ENCODE measurements around the gene IER5.

IER5 gene

GRCh38 chr1:181049378-181049777, 39.1 kb upstream of the IER5 start:
- no peak overlapping the region for H3K4me3 ChIP-seq (replicated peaks; ENCODE audit: low read depth, low read length)
- H3K27me3 ChIP-seq (replicated peaks; ENCODE audit: control insufficient read depth, insufficient read depth, low read length): no peaks in the 10 kb centered on the region
- H3K36me3 ChIP-seq (ENCODE audit: control insufficient read depth, insufficient read depth, low read length): peaks cover 19% of the 10 kb centered on the region
- no peak for DNase-seq (ENCODE audit: extremely low read depth, insufficient read length)
- TF ChIP-seq, protein P1, sequence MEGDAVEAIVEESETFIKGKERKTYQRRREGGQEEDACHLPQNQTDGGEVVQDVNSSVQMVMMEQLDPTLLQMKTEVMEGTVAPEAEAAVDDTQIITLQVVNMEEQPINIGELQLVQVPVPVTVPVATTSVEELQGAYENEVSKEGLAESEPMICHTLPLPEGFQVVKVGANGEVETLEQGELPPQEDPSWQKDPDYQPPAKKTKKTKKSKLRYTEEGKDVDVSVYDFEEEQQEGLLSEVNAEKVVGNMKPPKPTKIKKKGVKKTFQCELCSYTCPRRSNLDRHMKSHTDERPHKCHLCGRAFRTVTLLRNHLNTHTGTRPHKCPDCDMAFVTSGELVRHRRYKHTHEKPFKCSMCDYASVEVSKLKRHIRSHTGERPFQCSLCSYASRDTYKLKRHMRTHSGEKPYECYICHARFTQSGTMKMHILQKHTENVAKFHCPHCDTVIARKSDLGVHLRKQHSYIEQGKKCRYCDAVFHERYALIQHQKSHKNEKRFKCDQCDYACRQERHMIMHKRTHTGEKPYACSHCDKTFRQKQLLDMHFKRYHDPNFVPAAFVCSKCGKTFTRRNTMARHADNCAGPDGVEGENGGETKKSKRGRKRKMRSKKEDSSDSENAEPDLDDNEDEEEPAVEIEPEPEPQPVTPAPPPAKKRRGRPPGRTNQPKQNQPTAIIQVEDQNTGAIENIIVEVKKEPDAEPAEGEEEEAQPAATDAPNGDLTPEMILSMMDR (IDR thresholded peaks at IDR 0.05; ENCODE audit: insufficient read depth, low read length, poor library complexity, severe bottlenecking): no peak

DNA sequence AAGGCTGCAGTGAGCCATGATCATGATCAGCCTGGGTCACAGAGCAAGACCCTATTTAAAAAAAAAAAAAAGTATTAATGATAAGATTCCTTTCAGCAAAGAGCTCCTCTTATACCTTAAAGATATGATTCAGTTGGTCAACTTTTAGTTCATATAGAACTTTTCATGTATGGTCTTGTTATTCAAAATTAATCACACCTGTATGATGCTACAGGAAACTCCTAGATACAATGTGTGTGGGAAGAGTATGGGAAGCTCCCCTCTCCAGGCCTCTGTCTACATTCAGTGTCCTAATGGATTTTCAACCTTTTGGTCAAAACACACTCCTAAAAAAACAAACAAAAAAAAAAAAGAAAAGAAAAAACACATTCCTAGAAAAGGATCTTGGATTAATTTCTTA, 37.6 kb upstream of the IER5 start:
- Histone ChIP-seq H3K36me3 (ENCODE audit: control insufficient read depth, insufficient read depth, low read length) (peaks cover 19% of the 10 kb centered on the region), H3K4me3 (replicated peaks; ENCODE audit: low read depth, low read length) (no peak overlapping the region), H3K27me3 (replicated peaks; ENCODE audit: control insufficient read depth, insufficient read depth, low read length) (no peaks in the 10 kb centered on the region)
- no peak for DNase-seq (ENCODE audit: extremely low read depth, insufficient read length)
- TF ChIP-seq, protein P1 (IDR thresholded peaks at IDR 0.05; ENCODE audit: insufficient read depth, low read length, poor library complexity, severe bottlenecking): no peak

GRCh38 chr1:181056560-181056959, 31.9 kb upstream of the IER5 start:
- no peak for DNase-seq (ENCODE audit: extremely low read depth, insufficient read length)
- Histone ChIP-seq H3K36me3 (ENCODE audit: control insufficient read depth, insufficient read depth, low read length) (peaks cover 10% of the 10 kb centered on the region), H3K27me3 (replicated peaks; ENCODE audit: control insufficient read depth, insufficient read depth, low read length) (no peaks in the 10 kb centered on the region), H3K4me3 (replicated peaks; ENCODE audit: low read depth, low read length) (no peak overlapping the region)
- TF ChIP-seq, protein P1 (IDR thresholded peaks at IDR 0.05; ENCODE audit: insufficient read depth, low read length, poor library complexity, severe bottlenecking): no peak

DNA sequence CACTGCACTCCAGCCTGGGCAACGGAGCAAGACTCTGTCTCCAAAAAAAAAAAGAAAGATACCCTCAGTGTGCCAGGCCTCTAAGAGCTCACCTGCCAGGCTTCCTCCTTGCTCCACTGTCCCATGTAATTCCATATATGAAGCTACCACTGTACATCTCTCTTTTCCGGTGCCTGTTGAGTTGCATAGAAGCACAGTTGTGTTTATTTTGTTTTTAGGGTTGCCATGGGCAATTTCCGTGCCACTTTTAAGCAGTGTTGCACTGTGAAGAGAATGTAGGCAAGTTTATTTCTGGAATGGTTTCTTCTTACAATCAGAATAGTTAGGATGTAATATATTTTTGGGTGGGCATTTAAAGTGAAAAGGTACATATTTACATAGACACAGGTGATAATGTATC, 31.4 kb upstream of the IER5 start:
- no peaks in the 10 kb centered on the region for H3K27me3 ChIP-seq (replicated peaks; ENCODE audit: control insufficient read depth, insufficient read depth, low read length)
- H3K36me3 ChIP-seq (ENCODE audit: control insufficient read depth, insufficient read depth, low read length): peaks cover 8% of the 10 kb centered on the region
- TF ChIP-seq, protein P1 (IDR thresholded peaks at IDR 0.05; ENCODE audit: insufficient read depth, low read length, poor library complexity, severe bottlenecking): no peak
- no peak for DNase-seq (ENCODE audit: extremely low read depth, insufficient read length)
- H3K4me3 ChIP-seq (replicated peaks; ENCODE audit: low read depth, low read length): no peak overlapping the region

- no peaks in the 10 kb centered on the region for H3K27me3 ChIP-seq (replicated peaks; ENCODE audit: control insufficient read depth, insufficient read depth, low read length)
- no peak for DNase-seq (ENCODE audit: extremely low read depth, insufficient read length)
These were observed 29.1 kb upstream of the IER5 start for GRCh38 chr1:181059435-181059834.

More at GRCh38 chr1:181059435-181059834, 29.1 kb upstream of the IER5 start:
- TF ChIP-seq, protein P1 (IDR thresholded peaks at IDR 0.05; ENCODE audit: insufficient read depth, low read length, poor library complexity, severe bottlenecking): no peak
- Histone ChIP-seq H3K4me3 (replicated peaks; ENCODE audit: low read depth, low read length) (no peak overlapping the region), H3K36me3 (ENCODE audit: control insufficient read depth, insufficient read depth, low read length) (peaks cover 3% of the 10 kb centered on the region)

Data from GM06990 (cell line).